Measurements from ENCODE around the gene LCN15.

DNA sequence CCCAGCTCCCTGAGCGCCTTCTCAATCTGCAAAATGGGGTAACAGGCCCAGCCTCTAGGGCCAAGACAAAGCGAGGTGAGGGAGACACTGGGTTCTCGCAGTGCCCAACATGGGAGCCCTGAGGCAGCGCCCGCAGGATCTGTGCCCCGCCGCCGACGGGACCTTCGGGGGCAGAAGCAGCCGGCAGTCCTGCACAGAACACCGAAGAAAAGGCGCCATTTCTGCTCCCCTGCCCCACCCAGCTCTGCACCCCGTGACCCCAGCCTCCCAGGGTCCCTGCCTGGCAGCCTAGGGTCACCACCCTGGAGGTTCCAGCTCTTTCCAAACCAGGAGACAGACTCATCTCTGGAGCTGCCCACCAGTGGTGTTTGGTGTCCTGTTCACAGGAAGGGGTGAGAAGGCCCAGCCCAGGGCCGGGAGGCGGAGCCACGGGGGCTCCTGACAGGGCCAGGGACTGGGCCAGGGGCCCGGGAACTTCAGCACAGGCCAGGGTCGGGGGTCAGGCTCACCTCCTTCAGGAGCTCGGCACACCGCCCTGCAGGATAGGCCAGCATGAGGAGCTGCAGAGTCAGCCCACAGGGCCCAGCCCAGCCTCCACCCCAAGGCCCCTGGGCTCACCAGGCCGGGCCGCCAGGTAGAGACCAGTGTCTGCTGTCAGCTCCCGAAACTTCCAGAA, 9.6 kb downstream of the LCN15 start:
- TF ChIP-seq, protein P1, sequence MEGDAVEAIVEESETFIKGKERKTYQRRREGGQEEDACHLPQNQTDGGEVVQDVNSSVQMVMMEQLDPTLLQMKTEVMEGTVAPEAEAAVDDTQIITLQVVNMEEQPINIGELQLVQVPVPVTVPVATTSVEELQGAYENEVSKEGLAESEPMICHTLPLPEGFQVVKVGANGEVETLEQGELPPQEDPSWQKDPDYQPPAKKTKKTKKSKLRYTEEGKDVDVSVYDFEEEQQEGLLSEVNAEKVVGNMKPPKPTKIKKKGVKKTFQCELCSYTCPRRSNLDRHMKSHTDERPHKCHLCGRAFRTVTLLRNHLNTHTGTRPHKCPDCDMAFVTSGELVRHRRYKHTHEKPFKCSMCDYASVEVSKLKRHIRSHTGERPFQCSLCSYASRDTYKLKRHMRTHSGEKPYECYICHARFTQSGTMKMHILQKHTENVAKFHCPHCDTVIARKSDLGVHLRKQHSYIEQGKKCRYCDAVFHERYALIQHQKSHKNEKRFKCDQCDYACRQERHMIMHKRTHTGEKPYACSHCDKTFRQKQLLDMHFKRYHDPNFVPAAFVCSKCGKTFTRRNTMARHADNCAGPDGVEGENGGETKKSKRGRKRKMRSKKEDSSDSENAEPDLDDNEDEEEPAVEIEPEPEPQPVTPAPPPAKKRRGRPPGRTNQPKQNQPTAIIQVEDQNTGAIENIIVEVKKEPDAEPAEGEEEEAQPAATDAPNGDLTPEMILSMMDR (IDR thresholded peaks at IDR 0.05): no peak
- TF ChIP-seq POLR2A (IDR thresholded peaks at IDR 0.05): no peak

Measured in tibial nerve (tissue), 3 donors.